PFSK-1 (cell line): ENCODE results near the gene SYNRG.

Experiments used
- FOXP2 ChIP-seq: optimal IDR thresholded peaks from 2 replicates; pipeline ENCODE3; 2011; ENCODE audit warnings: borderline replicate concordance, control low read depth, inconsistent platforms; ENCODE audit not compliant: insufficient read depth; ENCODE audit errors: extremely low read length, extremely low read depth
- POLR2AphosphoS5 ChIP-seq: IDR thresholded peaks from 2 replicates; pipeline ENCODE4 v1.6.1; 2012; ENCODE audit warnings: low read depth, mild to moderate bottlenecking, control low read depth, low read length, moderate library complexity
- REST ChIP-seq, 2 experiments: IDR thresholded peaks; 2 replicates each; pipeline versions ENCODE4 v1.6.1 to v1.8.0; 2011 to 2012; ENCODE audit warnings: low read depth in 2 of 2, low read length in 2 of 2, control low read depth in 1 of 2, inconsistent platforms in 1 of 2, mild to moderate bottlenecking in 1 of 2, moderate library complexity in 1 of 2; ENCODE audit not compliant: insufficient read depth in 1 of 2
- SIN3A ChIP-seq: IDR thresholded peaks from 2 replicates; pipeline ENCODE4 v1.6.1; 2012; ENCODE audit warnings: mild to moderate bottlenecking, low read length, moderate library complexity, borderline replicate concordance; ENCODE audit not compliant: insufficient read depth
- TAF1 ChIP-seq: IDR thresholded peaks from 2 replicates; pipeline ENCODE4 v1.6.1; 2012; ENCODE audit warnings: low read length, control low read depth, borderline replicate concordance; ENCODE audit not compliant: insufficient read depth

Gene SYNRG

GRCh38 chr17:37532756-37533155 lies 76.5 kb downstream of the SYNRG start:
- TF ChIP-seq FOXP2 (no peak), TAF1 (no peak), REST (IDR thresholded peaks at IDR 0.05; ENCODE audit: insufficient read depth in 1 of 2, low read depth in 2 of 2, low read length in 2 of 2) (no peak), POLR2AphosphoS5 (no peak), SIN3A (no peak)

GRCh38 chr17:37530420-37530819 lies 78.8 kb downstream of the SYNRG start:
- TF ChIP-seq SIN3A: no peak
- TF ChIP-seq REST (IDR thresholded peaks at IDR 0.05; ENCODE audit: insufficient read depth in 1 of 2, low read depth in 2 of 2, low read length in 2 of 2): no peak
- TF ChIP-seq FOXP2: no peak
- no peak for TF ChIP-seq TAF1
- no peak for TF ChIP-seq POLR2AphosphoS5

GRCh38 chr17:37527249-37527851 lies 81.9 kb downstream of the SYNRG start:
- TF ChIP-seq REST (IDR thresholded peaks at IDR 0.05; ENCODE audit: insufficient read depth in 1 of 2, low read depth in 2 of 2, low read length in 2 of 2) (no peak), FOXP2 (no peak), POLR2AphosphoS5 (no peak), TAF1 (no peak), SIN3A (no peak)

GRCh38 chr17:37523715-37524219 lies 85.5 kb downstream of the SYNRG start:
- no peak for TF ChIP-seq TAF1
- no peak for TF ChIP-seq SIN3A
- no peak for TF ChIP-seq POLR2AphosphoS5
- TF ChIP-seq REST (IDR thresholded peaks at IDR 0.05; ENCODE audit: insufficient read depth in 1 of 2, low read depth in 2 of 2, low read length in 2 of 2): no peak
- TF ChIP-seq FOXP2: no peak

GRCh38 chr17:37521821-37522220 lies 87.4 kb downstream of the SYNRG start:
- TF ChIP-seq POLR2AphosphoS5 (no peak), REST (IDR thresholded peaks at IDR 0.05; ENCODE audit: insufficient read depth in 1 of 2, low read depth in 2 of 2, low read length in 2 of 2) (no peak), SIN3A (no peak), TAF1 (no peak), FOXP2 (no peak)
